ENCODE results near the gene PTDSS2. TPM values are rescaled to one million over a fixed set of nuclear protein-coding genes. Genes with fewer than 3 reads are reported as not detected.
A peak's percentile ranks its signal among the peaks of the same experiment; 100 is the strongest.

The PTDSS2 gene
- total RNA-seq, 1 experiment from 2014 or later, result 16.8 TPM

- no peak for DNase-seq (ENCODE audit: low read depth)
Observed at GRCh38 chr11:490186-490929, 40.3 kb downstream of the PTDSS2 start.

- DNase-seq (ENCODE audit: low read depth), result no peak
Observed at GRCh38 chr11:490930-491260, 40.8 kb downstream of the PTDSS2 start.

GRCh38 chr11:491358-491757 is 41.3 kb downstream of the PTDSS2 start:
- no peak for DNase-seq (ENCODE audit: low read depth)

- DNase-seq (ENCODE audit: low read depth), result no peak
Observed at GRCh38 chr11:492427-493226, 42.5 kb downstream of the PTDSS2 start.

- no peak for DNase-seq (ENCODE audit: low read depth)
Observed at GRCh38 chr11:494761-495536, 44.9 kb downstream of the PTDSS2 start.

- DNase-seq (ENCODE audit: low read depth), result no peak
Observed at GRCh38 chr11:495537-495931, 45.5 kb downstream of the PTDSS2 start.

- no peak for DNase-seq (ENCODE audit: low read depth)
Observed at GRCh38 chr11:496834-497564, 46.9 kb downstream of the PTDSS2 start.

- no peak for DNase-seq (ENCODE audit: low read depth)
Observed at GRCh38 chr11:497565-498296, 47.7 kb downstream of the PTDSS2 start.

GRCh38 chr11:498297-499181 is 48.5 kb downstream of the PTDSS2 start:
- DNase-seq (ENCODE audit: low read depth), result no peak

GRCh38 chr11:499201-500076 is 49.4 kb downstream of the PTDSS2 start:
- no peak for DNase-seq (ENCODE audit: low read depth)

- no peak for DNase-seq (ENCODE audit: low read depth)
Observed at GRCh38 chr11:501001-501682, 51.1 kb downstream of the PTDSS2 start.

- DNase-seq (ENCODE audit: low read depth), result no peak
Observed at GRCh38 chr11:501683-502287, 51.7 kb downstream of the PTDSS2 start.

GRCh38 chr11:502288-503178 is 52.5 kb downstream of the PTDSS2 start:
- no peak for DNase-seq (ENCODE audit: low read depth)

- DNase-seq (ENCODE audit: low read depth), result peak; percentile 6
Observed at GRCh38 chr11:503179-503981, 53.3 kb downstream of the PTDSS2 start.

GRCh38 chr11:504053-504993 is 54.2 kb downstream of the PTDSS2 start:
- DNase-seq (ENCODE audit: low read depth), result no peak

Data from RPMI7951 (cell line).